Activated CD4-positive, alpha-beta T cell treated with anti-CD3 and anti-CD28 coated beads for 36 hours (primary cell): ENCODE data around the gene BTN2A1. TPM values are rescaled to one million over a fixed set of nuclear protein-coding genes. Genes with fewer than 3 reads are reported as not detected.
"Not testable (repeated sequence)": the region's sequence is repeated elsewhere in the genome, so short reads cannot be mapped to it uniquely, and the experiment has no call there.

Experiments
- ATAC-seq: fragments of 200-7000 bp; cut with Tn5 transposase; one replicate; pipeline ENCODE4 v1.10.0; 2021; ENCODE audit warnings: mild to moderate bottlenecking, moderate library complexity
- CTCF ChIA-PET: fragments of 350-600 bp; sonication (Branson Sonifier 250); formaldehyde crosslinking; loops from one replicate; lab custom pipeline; 2021; ENCODE audit warnings: antibody characterized with exemption; lab: Charles Lee
- POLR2A ChIA-PET: fragments of 350-600 bp; sonication (Branson Sonifier 250); formaldehyde crosslinking; loops from one replicate; lab custom pipeline; 2021; ENCODE audit warnings: antibody characterized with exemption, inconsistent platforms; lab: Charles Lee
- DNase-seq: peaks from one replicate; pipeline ENCODE4 v3.0.0-alpha.2; 2020
- H3K27ac Mint-ChIP-seq: one replicate; pipeline ENCODE4 v1.8.0; 2021; ENCODE audit warnings: mixed read lengths
- H3K27me3 Mint-ChIP-seq: one replicate; pipeline ENCODE4 v1.8.0; 2021; ENCODE audit warnings: mixed read lengths
- H3K36me3 Mint-ChIP-seq: one replicate; pipeline ENCODE4 v1.8.0; 2021; ENCODE audit warnings: low read depth, mixed read lengths
- H3K4me1 Mint-ChIP-seq: one replicate; pipeline ENCODE4 v1.8.0; 2021; ENCODE audit warnings: mixed read lengths
- H3K4me3 Mint-ChIP-seq: one replicate; pipeline ENCODE4 v1.8.0; 2021; ENCODE audit warnings: mild to moderate bottlenecking, moderate library complexity, mixed read lengths
- H3K9me3 Mint-ChIP-seq: one replicate; pipeline ENCODE4 v1.8.0; 2021; ENCODE audit warnings: low read depth, mixed read lengths
- intact Hi-C, 2 experiments: fragments of 100-400 bp; cut with DNase I in 1 of 2; cut with micrococcal nuclease in 1 of 2; formaldehyde crosslinking; loops; one replicate each; pipeline versions ENCODE4 v1.14.2 to v1.15.1; 2022 to 2024; cut with DNase I, micrococcal nuclease
- total RNA-seq, 2 experiments: library from RNA; stranded (reverse); gene quantifications; one replicate each; pipeline ENCODE4 v1.2.3, GENCODE V29; 2021

Gene BTN2A1
- total RNA-seq, 2 experiments from 2014 or later: 17.3 to 17.5 TPM

DNA sequence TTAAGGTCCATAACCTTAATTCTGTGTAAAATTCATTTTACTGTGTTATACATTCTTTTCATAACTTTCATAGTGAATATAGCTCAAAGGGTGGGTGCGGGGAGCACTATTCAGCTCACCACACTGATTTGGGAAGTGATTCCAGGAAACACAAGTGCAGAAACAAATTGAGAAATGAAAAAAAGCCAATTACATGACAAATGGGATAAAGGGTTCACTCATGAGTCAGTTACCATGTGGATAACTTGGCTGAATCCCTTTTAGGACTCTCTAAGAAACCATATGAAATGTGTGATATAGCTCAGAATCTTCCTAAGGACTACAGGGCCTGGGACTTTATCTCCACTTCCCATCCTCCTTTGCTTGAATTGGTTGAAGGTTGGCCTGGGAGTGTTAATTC, 3.1 kb upstream of the BTN2A1 start:
- CTCF ChIA-PET: interaction anchor here (0.7 to 3.5 kb wide), 2 partner anchors 9 to 90 kb away, joined by 4 to 13 read pairs; no protein-coding TSS in a partner anchor
- no peak for DNase-seq
- intact Hi-C loops: loop anchor here in 1 of 2 experiments (5.0 kb wide), 1 partner anchor 83 kb away; the partner anchor contains the start of gene HMGN4
- Mint-ChIP-seq H3K4me1 (peaks cover 21% of the 10 kb centered on the region), H3K4me3 (no peak overlapping the region), H3K27ac (no peak overlapping the region), H3K9me3 (no peaks in the 10 kb centered on the region), H3K36me3 (peaks cover 21% of the 10 kb centered on the region), H3K27me3 (no peaks in the 10 kb centered on the region)
- POLR2A ChIA-PET: interaction anchor here (0.7 kb wide), 1 partner anchor 8 kb away, joined by 4 read pairs; no protein-coding TSS in a partner anchor
- no peak for ATAC-seq

DNA sequence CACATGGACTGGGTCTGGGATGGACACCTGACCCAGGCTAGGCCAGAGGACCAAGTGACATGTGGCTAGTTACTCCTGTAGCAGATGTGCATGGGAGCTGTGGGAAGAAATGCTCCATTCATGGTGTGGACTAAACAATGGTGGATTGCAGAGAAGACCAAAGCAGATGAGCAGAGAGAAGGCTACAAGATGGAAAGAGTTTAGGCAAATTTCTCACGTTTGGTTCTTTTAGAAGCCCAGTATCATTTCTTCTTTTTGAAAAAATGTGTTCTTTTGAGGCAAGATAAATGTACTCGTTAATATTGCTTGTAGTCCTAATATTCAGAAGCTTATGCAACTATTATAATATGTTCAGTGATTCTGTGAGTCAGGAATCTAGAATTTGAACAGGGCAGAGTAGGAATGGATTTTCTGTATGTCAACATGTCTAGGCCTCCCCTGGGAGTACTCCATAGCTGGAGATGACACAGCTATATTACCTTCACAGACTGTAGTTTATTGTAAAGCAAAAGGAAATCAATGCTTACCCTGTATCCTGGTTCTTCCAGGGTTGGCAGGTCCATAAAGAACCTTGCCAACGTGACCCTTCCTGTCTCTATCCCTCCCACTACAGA, 2.3 kb upstream of the BTN2A1 start:
- no peak for DNase-seq
- CTCF ChIA-PET: interaction anchor here (0.5 to 3.5 kb wide), 3 partner anchors 10 to 81 kb away, joined by 3 to 13 read pairs (median 3); no protein-coding TSS in a partner anchor
- H3K36me3 Mint-ChIP-seq: peaks cover 23% of the 10 kb centered on the region

DNA sequence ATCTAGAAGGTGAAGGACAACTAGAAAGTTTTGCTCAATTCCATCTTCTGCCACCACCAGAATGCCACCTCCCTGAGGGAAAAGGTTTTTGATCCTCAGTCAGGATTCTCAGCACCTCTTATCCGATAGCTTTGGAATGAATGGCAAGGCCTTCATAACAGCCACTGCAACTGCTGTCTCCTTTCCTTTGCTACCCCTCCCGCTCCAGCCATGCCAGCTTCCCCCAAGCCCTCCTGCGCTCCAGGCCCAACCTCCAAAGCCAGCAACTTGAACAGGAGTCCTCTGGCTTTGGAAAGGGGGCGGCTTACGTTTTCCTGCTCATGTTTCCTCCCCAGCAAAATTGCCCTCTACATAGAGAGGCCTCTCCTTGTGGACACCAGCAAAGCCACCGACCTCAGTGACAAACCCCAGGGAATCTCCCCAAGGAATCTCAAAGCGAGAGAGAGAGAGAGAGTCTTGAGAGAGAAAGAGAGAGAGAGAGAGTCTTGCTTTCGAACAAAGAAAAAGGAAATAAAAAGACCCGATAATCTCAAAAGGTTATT, 420 bp upstream of the BTN2A1 start:
- Mint-ChIP-seq H3K36me3 (peaks cover 31% of the 10 kb centered on the region), H3K4me1 (peaks cover 44% of the 10 kb centered on the region), H3K9me3 (no peaks in the 10 kb centered on the region), H3K27me3 (no peaks in the 10 kb centered on the region), H3K4me3 (peak overlapping the region; percentile 87), H3K27ac (peak overlapping the region; percentile 97)
- CTCF ChIA-PET: interaction anchor here (0.5 to 3.5 kb wide), 2 partner anchors 12 to 660 kb away, joined by 3 to 13 read pairs; no protein-coding TSS in a partner anchor
- peak; percentile 27 for ATAC-seq
- POLR2A ChIA-PET: interaction anchor here (0.5 kb wide), 1 partner anchor 120 kb away, joined by 3 read pairs; no protein-coding TSS in a partner anchor
- intact Hi-C loops: loop anchor here (1.0 to 5.0 kb wide), 6 partner anchors 16 to 80 kb away; partner anchors contain the start of genes BTN2A2 (in 1 of the 2), BTN3A1 (in 1 of the 2), BTN3A3 (in 1 of the 2) and HMGN4 (in 1 of the 2)
- no peak for DNase-seq

More for the DNA sequence above, 2.3 kb upstream of the BTN2A1 start:
- intact Hi-C loops: loop anchor here in 1 of 2 experiments (5.0 kb wide), 1 partner anchor 82 kb away; the partner anchor contains the start of gene HMGN4
- H3K9me3 Mint-ChIP-seq: no peaks in the 10 kb centered on the region
- no peaks in the 10 kb centered on the region for H3K27me3 Mint-ChIP-seq
- POLR2A ChIA-PET: no interaction called here
- H3K27ac Mint-ChIP-seq: no peak overlapping the region
- no peak overlapping the region for H3K4me3 Mint-ChIP-seq
- H3K4me1 Mint-ChIP-seq: peaks cover 29% of the 10 kb centered on the region
- ATAC-seq: no peak

DNA sequence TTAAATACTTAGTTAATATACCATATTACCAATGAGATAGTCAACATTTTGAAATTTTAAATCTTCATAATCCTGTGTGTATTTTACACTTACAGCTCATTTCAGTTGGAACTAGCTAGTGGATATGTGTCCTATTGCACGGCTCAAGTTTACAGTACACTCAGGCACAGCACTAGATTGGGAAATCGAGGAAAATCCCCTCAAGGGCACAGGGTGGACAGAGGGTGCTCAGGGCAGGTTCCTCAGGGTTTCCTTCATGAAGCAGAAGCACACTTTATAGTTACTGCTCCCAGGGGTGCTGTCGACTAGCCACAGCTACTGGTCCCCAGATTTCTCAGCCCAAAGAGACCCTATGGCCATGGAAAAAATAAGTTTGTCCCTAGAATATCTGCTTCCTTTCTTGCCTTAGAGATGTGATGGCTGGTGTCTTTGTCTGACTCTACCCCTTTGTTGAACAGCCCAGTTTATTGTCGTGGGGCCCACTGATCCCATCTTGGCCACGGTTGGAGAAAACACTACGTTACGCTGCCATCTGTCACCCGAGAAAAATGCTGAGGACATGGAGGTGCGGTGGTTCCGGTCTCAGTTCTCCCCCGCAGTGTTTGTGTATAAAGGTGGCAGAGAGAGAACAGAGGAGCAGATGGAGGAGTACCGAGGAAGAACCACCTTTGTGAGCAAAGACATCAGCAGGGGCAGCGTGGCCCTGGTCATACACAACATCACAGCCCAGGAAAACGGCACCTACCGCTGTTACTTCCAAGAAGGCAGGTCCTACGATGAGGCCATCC, 1.5 kb downstream of the BTN2A1 start:
- Mint-ChIP-seq H3K27me3 (no peaks in the 10 kb centered on the region), H3K9me3 (no peaks in the 10 kb centered on the region), H3K4me3 (peak overlapping the region; percentile 59), H3K27ac (peak overlapping the region; percentile 63), H3K4me1 (peaks cover 52% of the 10 kb centered on the region), H3K36me3 (peaks cover 49% of the 10 kb centered on the region)
- ChIA-PET CTCF (no interaction called here), POLR2A (no interaction called here)
- intact Hi-C loops: loop anchor here in 1 of 2 experiments (2.0 to 5.0 kb wide), 2 partner anchors 18 to 78 kb away; partner anchors contain the start of genes BTN3A3 and HMGN4
- DNase-seq (no peak), ATAC-seq (no peak)

DNA sequence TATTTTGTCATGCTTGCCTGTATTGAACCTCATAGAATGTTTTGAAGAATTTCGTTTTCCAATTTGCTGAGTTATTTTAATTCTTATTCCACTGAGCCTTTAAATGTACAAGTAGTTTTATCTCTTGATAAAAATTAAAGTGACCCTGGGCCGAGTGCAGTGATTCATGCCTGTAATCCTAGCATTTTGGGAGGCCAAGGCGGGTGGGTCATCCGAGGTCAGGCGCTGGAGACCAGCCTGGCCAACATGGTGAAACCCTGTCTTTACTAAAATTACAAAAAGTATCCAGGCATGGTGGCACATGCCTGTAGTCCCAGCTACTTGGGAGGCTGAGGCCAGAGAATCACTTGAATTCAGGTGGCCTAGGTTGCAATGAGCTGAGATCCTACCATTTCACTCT, 3.6 kb downstream of the BTN2A1 start:
- CTCF ChIA-PET: interaction anchor here (0.7 kb wide), 1 partner anchor 120 kb away, joined by 3 read pairs; no protein-coding TSS in a partner anchor
- DNase-seq, H3K27me3 Mint-ChIP-seq, intact Hi-C loops, H3K4me3 Mint-ChIP-seq, ATAC-seq, H3K27ac Mint-ChIP-seq, H3K9me3 Mint-ChIP-seq, POLR2A ChIA-PET: not testable (repeated sequence)
- peaks cover 57% of the 10 kb centered on the region for H3K4me1 Mint-ChIP-seq
- H3K36me3 Mint-ChIP-seq: peaks cover 65% of the 10 kb centered on the region

DNA sequence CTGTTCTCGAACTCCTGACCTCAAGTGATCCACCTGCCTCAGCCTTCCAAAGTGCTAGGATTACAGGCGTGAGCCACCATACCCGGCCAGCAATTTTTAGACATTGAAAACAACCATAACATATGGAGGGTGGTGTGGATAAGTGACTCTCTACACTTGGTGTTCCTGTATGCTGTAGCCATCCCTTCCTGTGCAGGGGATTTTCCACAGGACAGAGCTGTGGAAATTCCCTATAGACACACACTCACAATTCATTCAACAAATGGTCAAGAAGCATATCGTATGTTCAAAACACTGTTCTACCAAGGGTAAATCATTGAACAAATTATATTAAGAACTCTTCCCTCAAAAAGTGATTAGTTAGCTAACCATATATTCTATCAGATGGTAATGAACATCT, 6.3 kb downstream of the BTN2A1 start:
- DNase-seq: no peak
- no peaks in the 10 kb centered on the region for H3K9me3 Mint-ChIP-seq
- ChIA-PET CTCF (interaction anchor here (1.0 kb wide), 1 partner anchor 122 kb away, joined by 3 read pairs; no protein-coding TSS in a partner anchor), POLR2A (no interaction called here)
- ATAC-seq: no peak
- H3K4me3 Mint-ChIP-seq: no peak overlapping the region
- intact Hi-C loops: no loop called here
- no peaks in the 10 kb centered on the region for H3K27me3 Mint-ChIP-seq
- H3K27ac Mint-ChIP-seq: peak overlapping the region; percentile 23
- H3K36me3 Mint-ChIP-seq: peaks cover 86% of the 10 kb centered on the region
- peaks cover 45% of the 10 kb centered on the region for H3K4me1 Mint-ChIP-seq

DNA sequence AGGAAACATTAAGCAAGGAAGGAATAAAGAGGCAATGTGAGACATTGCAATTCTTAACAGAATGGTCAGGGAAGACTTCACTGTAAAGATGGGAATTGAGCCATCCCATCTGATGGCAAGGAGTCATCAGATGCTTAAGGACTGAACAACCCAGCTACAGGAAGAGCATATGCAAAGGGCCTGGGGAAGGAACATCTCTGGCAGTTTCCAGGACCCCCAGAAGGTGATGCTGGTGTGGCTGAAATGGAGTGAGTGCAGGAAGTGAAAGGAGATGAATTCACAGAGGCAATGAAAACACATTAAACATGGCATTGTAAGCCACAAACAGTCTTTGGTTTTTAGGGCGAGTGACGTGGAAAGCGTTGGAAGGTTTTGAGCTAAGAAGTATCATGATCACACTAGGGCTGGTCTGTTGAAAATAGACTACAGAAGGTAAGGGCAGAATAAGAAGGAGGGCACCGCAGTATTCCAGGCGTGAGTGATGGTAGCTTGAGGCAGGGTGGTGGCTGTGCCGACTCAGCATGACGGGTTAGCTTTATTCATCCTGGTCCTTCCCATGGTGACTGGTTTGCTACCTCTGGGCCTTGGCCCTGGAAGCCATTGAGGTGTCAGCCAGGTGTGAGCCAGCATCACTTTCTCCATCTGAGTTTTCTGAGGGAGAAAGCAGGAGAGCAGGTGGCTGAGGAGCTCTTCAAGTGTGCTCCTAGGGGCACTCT, 6.8 kb downstream of the BTN2A1 start:
- ChIA-PET POLR2A (no interaction called here), CTCF (interaction anchor here (0.6 to 1.0 kb wide), 2 partner anchors 10 to 123 kb away, joined by 3 read pairs; no protein-coding TSS in a partner anchor)
- Mint-ChIP-seq H3K4me3 (no peak overlapping the region), H3K27me3 (no peaks in the 10 kb centered on the region), H3K4me1 (peaks cover 39% of the 10 kb centered on the region), H3K9me3 (no peaks in the 10 kb centered on the region), H3K27ac (peak overlapping the region; percentile 56), H3K36me3 (peaks cover 84% of the 10 kb centered on the region)
- no peak for DNase-seq
- ATAC-seq: no peak
- intact Hi-C loops: no loop called here

DNA sequence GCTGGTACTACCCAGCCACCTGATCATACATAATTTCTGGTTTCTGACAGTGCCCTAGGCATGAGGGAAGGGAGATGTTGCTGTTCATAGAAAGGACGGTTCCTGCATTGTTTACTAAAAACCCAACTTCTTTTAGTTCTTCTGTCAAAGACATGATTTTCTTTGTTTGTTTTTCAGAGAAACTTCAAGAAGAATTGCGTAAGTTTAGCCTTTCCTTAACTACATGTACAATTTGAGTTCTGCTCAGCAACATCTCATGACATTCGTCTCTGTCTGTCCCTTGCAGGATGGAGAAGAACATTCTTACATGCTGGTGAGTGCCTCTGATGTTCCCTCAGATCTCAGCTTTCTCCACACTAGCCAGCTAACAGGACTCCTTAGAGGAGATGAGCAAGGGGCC, 8.0 kb downstream of the BTN2A1 start:
- no peak overlapping the region for H3K4me3 Mint-ChIP-seq
- H3K27me3 Mint-ChIP-seq: no peaks in the 10 kb centered on the region
- DNase-seq (no peak), ATAC-seq (no peak)
- intact Hi-C loops: no loop called here
- peaks cover 72% of the 10 kb centered on the region for H3K36me3 Mint-ChIP-seq
- H3K9me3 Mint-ChIP-seq: no peaks in the 10 kb centered on the region
- ChIA-PET POLR2A (no interaction called here), CTCF (no interaction called here)
- H3K4me1 Mint-ChIP-seq: peaks cover 27% of the 10 kb centered on the region
- H3K27ac Mint-ChIP-seq: no peak overlapping the region

DNA sequence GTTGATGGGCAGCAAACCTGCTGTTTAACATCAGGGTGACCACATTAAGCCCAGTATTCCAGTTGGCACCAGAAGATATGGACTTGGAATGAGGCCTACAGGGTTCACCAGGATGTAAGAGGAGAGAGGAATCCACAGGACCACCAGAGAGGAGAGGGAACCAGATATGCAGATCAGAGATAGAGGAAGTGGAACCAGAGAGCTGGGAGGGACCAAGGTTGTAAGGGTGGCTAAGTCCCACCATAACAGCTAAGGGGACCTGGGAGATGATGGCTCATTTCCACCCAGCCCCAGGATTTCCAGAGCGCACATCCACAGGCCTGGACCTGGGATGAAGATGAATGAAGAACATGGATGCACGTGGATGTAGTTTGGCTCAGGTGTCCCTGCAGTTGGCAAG, 11.1 kb downstream of the BTN2A1 start:
- DNase-seq (no peak), ATAC-seq (no peak)
- Mint-ChIP-seq H3K4me3 (no peak overlapping the region), H3K27ac (peak overlapping the region; percentile 32), H3K27me3 (no peaks in the 10 kb centered on the region), H3K36me3 (peaks cover 70% of the 10 kb centered on the region), H3K4me1 (peaks cover 24% of the 10 kb centered on the region), H3K9me3 (peaks cover 14% of the 10 kb centered on the region)
- intact Hi-C loops: no loop called here
- ChIA-PET POLR2A (no interaction called here), CTCF (interaction anchor here (0.6 kb wide), 1 partner anchor 22 kb away, joined by 3 read pairs; no protein-coding TSS in a partner anchor)

DNA sequence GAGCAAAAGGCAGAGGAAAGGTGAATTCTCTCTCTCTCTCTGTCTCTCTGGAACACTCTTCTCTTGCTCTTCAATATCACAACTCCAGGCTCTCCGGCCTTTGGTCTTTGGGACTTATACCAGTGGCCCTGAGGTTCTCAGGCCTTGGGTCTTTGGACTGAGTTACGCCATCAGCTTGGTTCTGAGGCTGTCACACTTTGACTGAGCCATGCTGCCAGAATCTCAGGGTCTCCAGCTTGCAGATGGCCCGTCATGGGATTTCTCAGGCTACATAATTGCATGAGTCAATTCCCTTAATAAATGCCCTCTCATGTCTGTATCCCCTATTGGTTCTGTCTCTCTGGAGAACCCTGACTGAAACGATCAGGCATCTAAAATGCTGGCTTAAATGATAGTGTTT, 12.9 kb downstream of the BTN2A1 start:
- CTCF ChIA-PET: no interaction called here
- no peak overlapping the region for H3K27ac Mint-ChIP-seq
- peaks cover 59% of the 10 kb centered on the region for H3K36me3 Mint-ChIP-seq
- POLR2A ChIA-PET: no interaction called here
- H3K4me1 Mint-ChIP-seq: peaks cover 23% of the 10 kb centered on the region
- no peak overlapping the region for H3K4me3 Mint-ChIP-seq
- ATAC-seq (no peak), DNase-seq (no peak)
- no peaks in the 10 kb centered on the region for H3K27me3 Mint-ChIP-seq
- peaks cover 14% of the 10 kb centered on the region for H3K9me3 Mint-ChIP-seq
- intact Hi-C loops: loop anchor here in 1 of 2 experiments (5.0 kb wide), 2 partner anchors 103 to 128 kb away; partner anchors contain the start of gene BTN3A2
